ENCODE results near the gene SLC35D2. TPM values are rescaled to one million over a fixed set of nuclear protein-coding genes. Genes with fewer than 3 reads are reported as not detected.
A peak's percentile ranks its signal among the peaks of the same experiment; 100 is the strongest.

Gene SLC35D2
- total RNA-seq, 1 experiment from 2014 or later = 32.5 TPM

DNA sequence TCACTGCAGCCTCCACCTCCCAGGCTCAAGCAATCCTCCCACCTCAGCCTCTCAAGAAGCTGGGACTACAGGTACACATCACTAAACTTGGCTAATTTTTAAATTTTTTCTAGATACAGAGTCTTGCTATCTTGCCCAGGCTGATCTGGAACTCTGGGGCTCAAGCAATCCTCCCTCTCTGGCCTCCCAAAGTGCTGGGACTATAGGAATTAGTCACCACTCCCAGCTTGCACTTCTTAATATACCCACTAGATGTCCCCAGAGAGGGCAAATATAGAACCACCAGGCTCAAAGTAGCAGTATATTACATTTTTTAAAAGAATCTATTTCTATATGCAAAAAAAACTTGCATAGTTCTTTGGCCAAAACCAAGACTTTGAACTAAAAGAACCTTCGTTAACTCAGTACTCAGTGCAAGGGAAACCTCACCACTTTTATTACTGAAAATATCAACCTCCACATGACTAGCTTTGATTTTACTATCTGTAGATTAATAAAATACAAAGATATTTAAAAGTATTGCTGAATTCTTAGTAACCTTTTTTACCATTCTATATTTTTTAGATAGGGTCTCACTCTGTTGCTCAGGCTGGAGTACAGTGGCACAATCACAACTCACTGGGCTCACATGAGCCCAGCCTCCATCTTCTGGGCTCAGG is 55.7 kb downstream of the SLC35D2 start:
- BruUV-seq (replicated peaks) = no TSS peak
- intact Hi-C loops (cut with micrococcal nuclease) = loop anchor here (5.0 to 10.0 kb wide), 3 partner anchors 324 to 527 kb away; partner anchors contain the start of gene ZNF782
- Histone ChIP-seq H3K4me1 (ENCODE audit: control insufficient read depth in 1 of 2, insufficient read depth in 2 of 2, low read length in 2 of 2) (peaks cover 9 to 20% of the 10 kb centered on the region in 2 experiments), H3K79me2 (ENCODE audit: insufficient read depth, low read length) (no peaks in the 10 kb centered on the region), H3K27me3 (ENCODE audit: insufficient read depth, low read length) (no peaks in the 10 kb centered on the region), H3K36me3 (ENCODE audit: control insufficient read depth in 1 of 2, insufficient read depth in 2 of 2, low read length in 2 of 2) (no peaks in the 10 kb centered on the region), H3K9me2 (ENCODE audit: insufficient read depth) (no peaks in the 10 kb centered on the region), H4K20me1 (ENCODE audit: insufficient read depth) (no peaks in the 10 kb centered on the region), H3K4me2 (ENCODE audit: low read length) (no peak overlapping the region), H3K9ac (ENCODE audit: low read length) (no peak overlapping the region), H2AFZ (ENCODE audit: low read depth, low read length, poor library complexity, severe bottlenecking) (no peak overlapping the region), H3K9me3 (ENCODE audit: control insufficient read depth in 1 of 2, insufficient read depth in 1 of 2, low read depth in 1 of 2, low read length in 2 of 2) (no peaks in the 10 kb centered on the region), H3K27ac (ENCODE audit: low read depth, low read length) (no peak overlapping the region), H3K4me3 (replicated peaks in 1 of 2; ENCODE audit: low read depth in 1 of 2, low read length in 2 of 2) (no peak overlapping the region)
- DNase-seq (ENCODE audit: low read depth, low spot score) (no peak), ATAC-seq (peak; percentile 77)
- POLR2A ChIA-PET = no interaction called here
- CTCF ChIA-PET = interaction anchor here (0.8 to 2.0 kb wide), 6 partner anchors 11 to 347 kb away, joined by 3 to 13 read pairs (median 4); no protein-coding TSS in a partner anchor
- TF ChIP-seq CBX3 (IDR thresholded peaks at IDR 0.05; ENCODE audit: low read depth) (no peak), CEBPB (IDR thresholded peaks at IDR 0.05; ENCODE audit: low read depth) (no peak), RAD21 (IDR thresholded peaks at IDR 0.05; ENCODE audit: low read depth) (peak; percentile 83), TCF7L2 (IDR thresholded peaks at IDR 0.05; ENCODE audit: borderline replicate concordance, extremely low read depth, insufficient read depth, insufficient read length) (no peak), EZH2 (IDR thresholded peaks at IDR 0.05) (no peak), SIN3A (IDR thresholded peaks at IDR 0.05; ENCODE audit: low read depth) (no peak), SRF (IDR thresholded peaks at IDR 0.05; ENCODE audit: low read depth) (no peak), EGR1 (IDR thresholded peaks at IDR 0.05; ENCODE audit: low read depth) (no peak)
- TF ChIP-seq, protein P1, sequence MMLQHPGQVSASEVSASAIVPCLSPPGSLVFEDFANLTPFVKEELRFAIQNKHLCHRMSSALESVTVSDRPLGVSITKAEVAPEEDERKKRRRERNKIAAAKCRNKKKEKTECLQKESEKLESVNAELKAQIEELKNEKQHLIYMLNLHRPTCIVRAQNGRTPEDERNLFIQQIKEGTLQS (IDR thresholded peaks at IDR 0.05) = no peak
- TF ChIP-seq, protein P2, sequence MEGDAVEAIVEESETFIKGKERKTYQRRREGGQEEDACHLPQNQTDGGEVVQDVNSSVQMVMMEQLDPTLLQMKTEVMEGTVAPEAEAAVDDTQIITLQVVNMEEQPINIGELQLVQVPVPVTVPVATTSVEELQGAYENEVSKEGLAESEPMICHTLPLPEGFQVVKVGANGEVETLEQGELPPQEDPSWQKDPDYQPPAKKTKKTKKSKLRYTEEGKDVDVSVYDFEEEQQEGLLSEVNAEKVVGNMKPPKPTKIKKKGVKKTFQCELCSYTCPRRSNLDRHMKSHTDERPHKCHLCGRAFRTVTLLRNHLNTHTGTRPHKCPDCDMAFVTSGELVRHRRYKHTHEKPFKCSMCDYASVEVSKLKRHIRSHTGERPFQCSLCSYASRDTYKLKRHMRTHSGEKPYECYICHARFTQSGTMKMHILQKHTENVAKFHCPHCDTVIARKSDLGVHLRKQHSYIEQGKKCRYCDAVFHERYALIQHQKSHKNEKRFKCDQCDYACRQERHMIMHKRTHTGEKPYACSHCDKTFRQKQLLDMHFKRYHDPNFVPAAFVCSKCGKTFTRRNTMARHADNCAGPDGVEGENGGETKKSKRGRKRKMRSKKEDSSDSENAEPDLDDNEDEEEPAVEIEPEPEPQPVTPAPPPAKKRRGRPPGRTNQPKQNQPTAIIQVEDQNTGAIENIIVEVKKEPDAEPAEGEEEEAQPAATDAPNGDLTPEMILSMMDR (IDR thresholded peaks at IDR 0.05 in 2 of 3, conservative IDR thresholded peaks at IDR 0.05 in 1 of 3; ENCODE audit: borderline replicate concordance in 1 of 3, insufficient read depth in 1 of 3, low read depth in 2 of 3, low read length in 2 of 3) = peak; percentile 70 to 77 (median 75); a peak in 5 of 6 replicates
- RAD21 ChIA-PET (ENCODE audit: low non-redundant PET in 1 of 2, low total read pairs in 2 of 2, uncharacterized antibody in 2 of 2, unreplicated experiment in 2 of 2) = interaction anchor here in 1 of 2 experiments (0.7 to 1.8 kb wide), 3 partner anchors 54 to 339 kb away, joined by 3 to 4 read pairs (median 4); no protein-coding TSS in a partner anchor
